ENCODE measurements around the gene CANT1.

- TF ChIP-seq, protein P1, sequence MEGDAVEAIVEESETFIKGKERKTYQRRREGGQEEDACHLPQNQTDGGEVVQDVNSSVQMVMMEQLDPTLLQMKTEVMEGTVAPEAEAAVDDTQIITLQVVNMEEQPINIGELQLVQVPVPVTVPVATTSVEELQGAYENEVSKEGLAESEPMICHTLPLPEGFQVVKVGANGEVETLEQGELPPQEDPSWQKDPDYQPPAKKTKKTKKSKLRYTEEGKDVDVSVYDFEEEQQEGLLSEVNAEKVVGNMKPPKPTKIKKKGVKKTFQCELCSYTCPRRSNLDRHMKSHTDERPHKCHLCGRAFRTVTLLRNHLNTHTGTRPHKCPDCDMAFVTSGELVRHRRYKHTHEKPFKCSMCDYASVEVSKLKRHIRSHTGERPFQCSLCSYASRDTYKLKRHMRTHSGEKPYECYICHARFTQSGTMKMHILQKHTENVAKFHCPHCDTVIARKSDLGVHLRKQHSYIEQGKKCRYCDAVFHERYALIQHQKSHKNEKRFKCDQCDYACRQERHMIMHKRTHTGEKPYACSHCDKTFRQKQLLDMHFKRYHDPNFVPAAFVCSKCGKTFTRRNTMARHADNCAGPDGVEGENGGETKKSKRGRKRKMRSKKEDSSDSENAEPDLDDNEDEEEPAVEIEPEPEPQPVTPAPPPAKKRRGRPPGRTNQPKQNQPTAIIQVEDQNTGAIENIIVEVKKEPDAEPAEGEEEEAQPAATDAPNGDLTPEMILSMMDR (IDR thresholded peaks at IDR 0.05; ENCODE audit: poor library complexity), result no peak
- TF ChIP-seq EZH2phosphoT487 (IDR thresholded peaks at IDR 0.05; ENCODE audit: low read depth, severe bottlenecking, unreplicated experiment), result no peak
- TF ChIP-seq EZH2 (IDR thresholded peaks at IDR 0.05; ENCODE audit: borderline replicate concordance), result no peak
Observed at GRCh38 chr17:79018370-79018695, 8.8 kb upstream of the CANT1 start.

All from hepatocyte (in vitro differentiated cells).